Progenitor cell of endocrine pancreas (in vitro differentiated cells): ENCODE results near the gene MAPK12. TPM values are rescaled to one million over a fixed set of nuclear protein-coding genes. Genes with fewer than 3 reads are reported as not detected.
A peak's percentile ranks its signal among the peaks of the same experiment; 100 is the strongest.
"Not testable (repeated sequence)": the region's sequence is repeated elsewhere in the genome, so short reads cannot be mapped to it uniquely, and the experiment has no call there.

Source experiments
- DNase-seq: peaks from one replicate; pipeline ENCODE4 v3.0.0; 2021; ENCODE audit warnings: low spot score; ENCODE audit not compliant: unreplicated experiment
- H3K27ac Mint-ChIP-seq: 2 replicates; pipeline ENCODE4 v1.8.0; 2021; ENCODE audit warnings: mild to moderate bottlenecking, moderate library complexity, mixed read lengths
- H3K27me3 Mint-ChIP-seq: 2 replicates; pipeline ENCODE4 v1.8.0; 2021; ENCODE audit warnings: mixed read lengths
- H3K36me3 Mint-ChIP-seq: 2 replicates; pipeline ENCODE4 v1.8.0; 2022; ENCODE audit warnings: mixed read lengths; ENCODE audit not compliant: insufficient read depth
- H3K4me1 Mint-ChIP-seq: 2 replicates; pipeline ENCODE4 v1.8.0; 2021; ENCODE audit warnings: low read depth, mixed read lengths
- H3K4me3 Mint-ChIP-seq: 2 replicates; pipeline ENCODE4 v1.8.0; 2021; ENCODE audit warnings: low read depth, mild to moderate bottlenecking, moderate library complexity, mixed read lengths
- H3K9me3 Mint-ChIP-seq: 2 replicates; pipeline ENCODE4 v1.8.0; 2021; ENCODE audit warnings: low read depth, mixed read lengths
- total RNA-seq: library from RNA; stranded (reverse); gene quantifications from 2 replicates; pipeline ENCODE4 v1.2.1, GENCODE V29; 2021
- TF ChIP-seq, protein P1 (sequence below): fragments of 200-600 bp; sonication (generic); IDR thresholded peaks from one replicate; pipeline ENCODE4 v1.5.0; 2021; ENCODE audit warnings: antibody characterized with exemption, mild to moderate bottlenecking; ENCODE audit not compliant: unreplicated experiment

The MAPK12 gene
- total RNA-seq, 1 donor from 2014 or later = 53.7 TPM

DNA sequence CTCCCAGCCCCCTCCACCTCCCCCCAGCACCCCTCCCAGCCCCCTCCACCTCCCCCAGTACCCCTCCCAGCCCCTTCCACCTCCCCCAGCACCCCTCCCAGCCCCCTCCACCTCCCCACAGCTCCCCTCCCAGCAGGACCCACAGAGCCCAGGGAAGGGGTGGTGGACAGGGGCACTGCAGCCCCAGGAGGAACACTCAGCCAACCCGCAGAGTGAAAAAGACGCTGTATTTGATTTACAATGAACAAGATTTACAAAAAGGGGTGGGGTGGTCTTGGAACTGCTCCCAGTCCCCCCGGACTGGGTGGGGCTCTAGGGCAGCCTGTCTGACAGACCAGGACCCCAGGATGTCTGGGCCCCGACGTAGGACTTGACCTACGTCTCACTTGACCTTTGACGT, 13.3 kb upstream of the MAPK12 start:
- no peaks in the 10 kb centered on the region for H3K9me3 Mint-ChIP-seq
- no peaks in the 10 kb centered on the region for H3K4me1 Mint-ChIP-seq
- peaks cover 8% of the 10 kb centered on the region for H3K36me3 Mint-ChIP-seq
- H3K27me3 Mint-ChIP-seq = peaks cover 9% of the 10 kb centered on the region
- no peak for DNase-seq
- H3K4me3 Mint-ChIP-seq = no peak overlapping the region
- no peak overlapping the region for H3K27ac Mint-ChIP-seq
- TF ChIP-seq, protein P1, sequence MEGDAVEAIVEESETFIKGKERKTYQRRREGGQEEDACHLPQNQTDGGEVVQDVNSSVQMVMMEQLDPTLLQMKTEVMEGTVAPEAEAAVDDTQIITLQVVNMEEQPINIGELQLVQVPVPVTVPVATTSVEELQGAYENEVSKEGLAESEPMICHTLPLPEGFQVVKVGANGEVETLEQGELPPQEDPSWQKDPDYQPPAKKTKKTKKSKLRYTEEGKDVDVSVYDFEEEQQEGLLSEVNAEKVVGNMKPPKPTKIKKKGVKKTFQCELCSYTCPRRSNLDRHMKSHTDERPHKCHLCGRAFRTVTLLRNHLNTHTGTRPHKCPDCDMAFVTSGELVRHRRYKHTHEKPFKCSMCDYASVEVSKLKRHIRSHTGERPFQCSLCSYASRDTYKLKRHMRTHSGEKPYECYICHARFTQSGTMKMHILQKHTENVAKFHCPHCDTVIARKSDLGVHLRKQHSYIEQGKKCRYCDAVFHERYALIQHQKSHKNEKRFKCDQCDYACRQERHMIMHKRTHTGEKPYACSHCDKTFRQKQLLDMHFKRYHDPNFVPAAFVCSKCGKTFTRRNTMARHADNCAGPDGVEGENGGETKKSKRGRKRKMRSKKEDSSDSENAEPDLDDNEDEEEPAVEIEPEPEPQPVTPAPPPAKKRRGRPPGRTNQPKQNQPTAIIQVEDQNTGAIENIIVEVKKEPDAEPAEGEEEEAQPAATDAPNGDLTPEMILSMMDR = no peak

DNA sequence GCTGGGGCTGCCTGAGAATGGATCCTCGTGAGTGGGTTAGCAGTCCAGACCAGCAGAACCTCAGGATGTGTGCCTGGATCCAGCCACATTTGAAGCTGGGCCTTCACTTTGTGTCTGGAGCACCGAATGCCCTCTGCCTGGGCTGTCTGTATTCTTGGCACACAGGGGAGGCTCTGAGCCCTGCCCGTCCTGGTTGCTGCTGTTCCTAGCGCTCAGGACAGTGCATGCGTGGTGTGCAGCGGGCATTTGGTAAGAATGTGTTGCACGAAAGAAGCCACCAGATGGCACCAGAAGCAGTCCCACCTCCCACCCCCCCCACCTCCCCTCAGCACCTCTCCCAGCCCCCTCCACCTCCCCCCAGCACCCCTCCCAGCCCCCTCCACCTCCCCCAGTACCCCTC, 12.8 kb upstream of the MAPK12 start:
- Mint-ChIP-seq H3K27ac (no peak overlapping the region), H3K4me3 (no peak overlapping the region), H3K4me1 (no peaks in the 10 kb centered on the region), H3K27me3 (peaks cover 13% of the 10 kb centered on the region), H3K9me3 (no peaks in the 10 kb centered on the region), H3K36me3 (peaks cover 8% of the 10 kb centered on the region)
- TF ChIP-seq, protein P1 = peak; percentile 46
- no peak for DNase-seq

DNA sequence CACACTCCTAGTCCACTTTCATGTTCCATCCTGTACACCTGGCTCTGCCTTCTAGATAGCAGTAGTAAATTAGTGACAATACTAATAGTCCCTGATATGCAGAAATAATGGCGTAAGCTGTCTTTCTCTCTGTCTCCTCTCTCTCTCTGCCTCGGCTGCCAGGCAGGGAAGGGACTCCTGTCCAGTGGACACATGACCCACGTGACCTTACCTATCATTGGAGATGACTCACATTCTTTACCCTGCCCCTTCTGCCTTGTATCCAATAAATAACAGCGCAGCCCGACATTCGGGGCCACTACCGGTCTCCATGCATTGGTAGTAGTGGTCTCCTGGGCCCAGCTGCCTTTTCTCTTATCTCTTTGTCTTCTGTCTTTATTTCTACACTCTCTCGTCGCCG, 12.3 kb upstream of the MAPK12 start:
- not testable (repeated sequence) for H3K36me3 Mint-ChIP-seq, DNase-seq, H3K9me3 Mint-ChIP-seq, H3K27ac Mint-ChIP-seq, H3K4me1 Mint-ChIP-seq, H3K4me3 Mint-ChIP-seq
- peaks cover 17% of the 10 kb centered on the region for H3K27me3 Mint-ChIP-seq

DNA sequence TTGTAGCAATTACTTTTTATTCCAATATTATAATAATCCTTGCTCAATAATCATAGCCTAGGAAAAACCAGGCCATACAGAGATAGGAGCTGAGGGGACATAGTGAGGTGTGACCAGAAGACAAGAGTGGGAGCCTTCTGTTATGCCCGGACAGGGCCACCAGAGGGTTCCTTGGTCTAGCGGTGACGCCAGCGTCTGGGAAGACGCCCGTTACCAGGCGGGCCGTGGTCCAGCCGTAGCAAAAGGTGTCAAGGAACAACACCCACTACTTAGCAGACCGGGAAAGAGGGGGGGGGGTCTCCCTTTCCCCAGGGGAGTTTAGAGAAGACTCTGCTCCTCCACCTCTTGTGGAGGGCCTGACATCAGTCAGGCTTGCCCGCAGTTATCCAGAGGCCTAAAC, 11.9 kb upstream of the MAPK12 start:
- H3K4me3 Mint-ChIP-seq, H3K9me3 Mint-ChIP-seq, DNase-seq, H3K27ac Mint-ChIP-seq, H3K36me3 Mint-ChIP-seq, H3K4me1 Mint-ChIP-seq: not testable (repeated sequence)
- TF ChIP-seq, protein P1 = peak; percentile 13
- peaks cover 21% of the 10 kb centered on the region for H3K27me3 Mint-ChIP-seq

DNA sequence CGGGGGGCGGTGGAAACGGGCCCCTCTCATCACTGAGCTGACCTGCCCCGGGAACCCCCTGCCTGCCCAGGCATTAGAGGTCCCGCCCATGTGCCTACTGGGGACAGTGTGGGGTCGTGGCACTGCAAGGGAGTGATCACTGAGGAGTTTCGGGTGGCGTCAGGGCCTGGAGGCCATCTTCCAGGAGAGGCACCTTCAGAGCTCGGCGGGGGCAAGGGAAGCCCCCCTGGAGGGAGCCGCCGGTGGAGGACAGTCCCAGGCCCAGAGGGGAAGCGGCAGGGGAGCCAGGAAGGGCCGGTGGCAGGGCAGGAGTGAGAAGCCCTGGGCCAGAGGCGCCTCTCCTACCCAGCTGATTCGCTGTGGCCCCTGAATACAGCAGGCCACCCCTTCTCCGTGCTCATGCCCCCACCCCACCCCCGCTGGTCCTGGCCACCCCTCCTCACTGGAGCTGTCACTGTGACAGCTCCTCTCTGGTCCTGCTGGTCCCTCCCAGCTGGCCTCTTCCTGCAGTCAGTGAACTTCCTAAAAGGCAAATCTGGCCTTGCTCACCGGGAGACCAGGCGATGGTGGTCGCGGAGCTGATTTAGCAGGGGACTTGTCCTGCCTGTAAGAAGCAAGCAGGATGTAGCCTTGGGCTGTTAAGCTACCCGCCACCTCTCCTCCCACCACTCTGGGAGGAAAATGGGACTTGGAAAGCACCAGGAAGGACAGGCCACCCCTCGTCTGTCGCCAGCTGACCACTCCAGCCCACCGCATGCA, 10.7 kb upstream of the MAPK12 start:
- Mint-ChIP-seq H3K4me3 (no peak overlapping the region), H3K4me1 (no peaks in the 10 kb centered on the region), H3K27me3 (peaks cover 26% of the 10 kb centered on the region), H3K9me3 (no peaks in the 10 kb centered on the region), H3K27ac (no peak overlapping the region), H3K36me3 (peaks cover 4% of the 10 kb centered on the region)
- TF ChIP-seq, protein P1 = no peak
- no peak for DNase-seq

DNA sequence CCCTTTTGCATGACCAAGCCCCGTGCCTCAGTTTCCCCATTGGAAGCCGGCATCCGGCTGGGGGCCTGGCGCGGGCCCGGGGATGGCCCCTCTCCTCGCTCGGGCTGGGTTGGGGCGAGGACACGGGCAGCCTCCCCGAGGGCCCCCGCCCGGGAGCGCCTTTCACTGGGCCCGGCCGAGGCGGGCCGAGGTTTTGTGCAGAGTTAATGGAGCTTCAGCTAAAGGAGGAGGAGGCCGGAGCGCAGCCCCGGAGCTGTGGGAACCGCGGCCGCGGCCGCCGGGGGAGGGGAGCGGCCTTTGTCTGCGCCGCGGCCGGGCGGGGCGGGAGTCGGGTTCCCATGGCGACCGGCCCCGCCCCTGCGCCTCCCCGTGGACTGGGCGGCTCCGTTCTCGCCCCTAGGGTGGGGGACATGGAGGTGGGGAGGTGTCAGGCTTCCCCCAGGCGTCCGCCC, 10.1 kb upstream of the MAPK12 start:
- no peaks in the 10 kb centered on the region for H3K4me1 Mint-ChIP-seq
- H3K27ac Mint-ChIP-seq = no peak overlapping the region
- no peak for DNase-seq
- no peaks in the 10 kb centered on the region for H3K9me3 Mint-ChIP-seq
- H3K36me3 Mint-ChIP-seq = peaks cover 2% of the 10 kb centered on the region
- TF ChIP-seq, protein P1 = peak; percentile 20
- H3K4me3 Mint-ChIP-seq = no peak overlapping the region
- peaks cover 26% of the 10 kb centered on the region for H3K27me3 Mint-ChIP-seq
